ENCODE results near the gene EPHA1.

GRCh38 chr7:143394777-143395176 is 13.9 kb downstream of the EPHA1 start:
- no peak for TF ChIP-seq EP300 (IDR thresholded peaks at IDR 0.05; ENCODE audit: borderline replicate concordance in 1 of 2, low read depth in 1 of 2, low read length in 1 of 2)
- TF ChIP-seq, protein P1, sequence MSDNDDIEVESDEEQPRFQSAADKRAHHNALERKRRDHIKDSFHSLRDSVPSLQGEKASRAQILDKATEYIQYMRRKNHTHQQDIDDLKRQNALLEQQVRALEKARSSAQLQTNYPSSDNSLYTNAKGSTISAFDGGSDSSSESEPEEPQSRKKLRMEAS (IDR thresholded peaks at IDR 0.05; ENCODE audit: low read depth), result no peak
